Nucleus accumbens (tissue), 56 donors: Measurements from ENCODE around the gene ODAM.
"Not testable (repeated sequence)": the region's sequence is repeated elsewhere in the genome, so short reads cannot be mapped to it uniquely, and the experiment has no call there.

ENCODE experiments used
- DNase-seq, 56 donors: peaks; one replicate each; lab custom pipeline; 2025; lab: John Stamatoyannopoulos, UW

ODAM gene, protein sequence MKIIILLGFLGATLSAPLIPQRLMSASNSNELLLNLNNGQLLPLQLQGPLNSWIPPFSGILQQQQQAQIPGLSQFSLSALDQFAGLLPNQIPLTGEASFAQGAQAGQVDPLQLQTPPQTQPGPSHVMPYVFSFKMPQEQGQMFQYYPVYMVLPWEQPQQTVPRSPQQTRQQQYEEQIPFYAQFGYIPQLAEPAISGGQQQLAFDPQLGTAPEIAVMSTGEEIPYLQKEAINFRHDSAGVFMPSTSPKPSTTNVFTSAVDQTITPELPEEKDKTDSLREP

DNA sequence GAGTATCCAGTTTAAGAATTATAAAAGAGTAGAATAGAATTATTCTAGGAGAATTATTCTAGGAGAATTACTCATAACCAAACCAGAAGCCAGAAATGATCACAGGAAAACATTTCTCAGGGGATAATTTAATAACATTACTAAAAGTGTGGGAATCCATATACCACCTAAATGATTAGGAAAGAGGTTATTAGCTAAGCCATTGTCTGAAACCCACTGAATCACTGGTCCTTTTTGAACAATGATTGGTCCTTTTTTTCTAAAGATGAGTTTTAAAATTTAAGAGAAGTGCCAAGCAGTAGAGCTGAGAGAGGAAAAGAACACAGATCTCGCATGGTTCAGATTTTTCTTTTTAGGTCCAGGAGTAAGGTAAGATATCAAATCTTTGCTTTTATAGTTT lies at the start of gene ODAM:
Gene ODAM, plus strand, starts transcription at position 301 of the 400 bp plus-strand sequence. CDS start 819 bp downstream, outside the sequence.
- DNase-seq = no peak

DNA sequence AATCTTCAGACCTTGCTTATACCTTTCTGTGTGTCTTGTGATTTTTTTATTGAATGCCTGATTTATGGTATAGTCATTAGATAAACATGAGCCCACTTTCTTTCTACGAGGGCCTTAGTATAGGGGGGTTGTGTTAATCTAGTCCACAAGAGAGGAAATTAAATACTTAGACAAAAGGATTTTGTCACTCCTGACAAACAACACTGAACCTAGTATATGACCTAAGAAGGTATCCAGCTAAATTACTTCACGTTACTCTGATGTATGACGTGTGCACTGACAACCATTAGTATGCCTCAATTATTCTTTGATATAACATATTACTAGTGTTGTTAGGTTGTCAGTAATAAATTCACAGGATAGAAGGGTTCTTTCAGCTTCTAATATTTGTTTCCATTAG lies 44.3 kb upstream of the ODAM start:
- DNase-seq = no peak

DNA sequence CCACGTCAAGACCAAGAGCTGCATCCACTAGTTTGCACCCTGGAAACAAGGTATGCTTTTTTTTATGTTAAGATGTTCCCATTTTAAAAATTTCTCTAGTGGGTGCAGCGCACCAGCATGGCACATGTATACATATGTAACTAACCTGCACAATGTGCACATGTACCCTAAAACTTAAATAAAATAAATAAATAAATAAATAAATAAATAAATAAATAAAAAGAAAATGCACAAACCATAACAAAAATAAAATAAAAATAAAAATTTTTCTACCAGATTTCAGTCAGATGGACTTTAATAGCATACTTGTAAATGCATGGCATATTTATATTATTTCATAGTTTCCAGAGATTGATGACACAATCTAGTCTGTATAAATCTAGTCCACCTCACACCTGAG lies 43.4 kb upstream of the ODAM start:
- no peak for DNase-seq

DNA sequence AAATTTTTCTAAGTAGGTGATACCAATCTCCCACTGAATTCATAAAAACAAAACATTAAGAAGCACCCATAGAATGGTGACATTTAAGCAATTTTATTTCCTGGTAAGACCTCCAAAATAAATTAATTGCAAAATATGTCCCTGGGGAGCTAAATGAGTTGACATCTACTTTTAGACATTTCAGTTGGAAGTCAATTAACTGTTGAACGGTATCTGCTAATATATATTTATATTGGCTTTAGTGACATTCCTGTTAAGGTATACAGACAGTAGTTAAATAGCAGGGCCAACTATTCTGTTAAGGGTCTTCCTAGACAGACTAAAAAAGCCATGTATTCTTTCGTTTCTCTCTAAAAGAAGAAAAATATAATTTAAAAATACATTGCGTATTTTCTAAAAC lies 41.6 kb upstream of the ODAM start, which contains the start of gene PRR27:
Gene PRR27, plus strand, starts transcription at position 301 of the 400 bp plus-strand sequence. CDS start 139 bp downstream, outside the sequence.
- DNase-seq = no peak

DNA sequence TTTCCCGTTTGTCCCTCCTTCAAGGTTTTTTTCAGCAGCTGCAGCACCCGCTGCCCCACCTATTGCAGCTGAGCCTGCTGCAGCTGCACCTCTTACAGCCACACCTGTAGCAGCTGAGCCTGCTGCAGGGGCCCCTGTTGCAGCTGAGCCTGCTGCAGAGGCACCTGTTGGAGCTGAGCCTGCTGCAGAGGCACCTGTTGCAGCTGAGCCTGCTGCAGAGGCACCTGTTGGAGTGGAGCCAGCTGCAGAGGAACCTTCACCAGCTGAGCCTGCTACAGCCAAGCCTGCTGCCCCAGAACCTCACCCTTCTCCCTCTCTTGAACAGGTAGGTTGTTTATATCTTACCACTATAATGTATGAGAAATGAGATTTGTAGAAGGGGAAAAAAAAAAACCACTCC lies 36.9 kb upstream of the ODAM start:
- DNase-seq = no peak

DNA sequence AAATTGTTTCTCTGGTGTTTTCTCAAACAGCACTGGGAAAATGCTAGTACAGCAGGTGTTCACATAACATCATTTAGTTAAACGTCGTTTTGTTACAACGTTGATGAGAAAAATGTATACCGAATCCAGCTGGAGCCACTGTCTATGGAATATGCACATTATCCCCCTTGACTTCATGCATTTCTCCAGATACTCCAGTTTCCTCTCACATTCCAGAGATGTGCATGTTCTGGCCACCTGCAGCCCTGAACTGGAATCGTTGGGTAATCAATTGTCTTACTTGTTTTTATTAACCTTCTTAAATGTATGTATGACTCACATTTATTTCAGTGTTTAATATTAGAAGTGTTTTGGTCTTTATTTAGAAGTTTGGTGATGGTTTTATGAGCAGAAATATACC lies 18.4 kb upstream of the ODAM start:
- DNase-seq = no peak

DNA sequence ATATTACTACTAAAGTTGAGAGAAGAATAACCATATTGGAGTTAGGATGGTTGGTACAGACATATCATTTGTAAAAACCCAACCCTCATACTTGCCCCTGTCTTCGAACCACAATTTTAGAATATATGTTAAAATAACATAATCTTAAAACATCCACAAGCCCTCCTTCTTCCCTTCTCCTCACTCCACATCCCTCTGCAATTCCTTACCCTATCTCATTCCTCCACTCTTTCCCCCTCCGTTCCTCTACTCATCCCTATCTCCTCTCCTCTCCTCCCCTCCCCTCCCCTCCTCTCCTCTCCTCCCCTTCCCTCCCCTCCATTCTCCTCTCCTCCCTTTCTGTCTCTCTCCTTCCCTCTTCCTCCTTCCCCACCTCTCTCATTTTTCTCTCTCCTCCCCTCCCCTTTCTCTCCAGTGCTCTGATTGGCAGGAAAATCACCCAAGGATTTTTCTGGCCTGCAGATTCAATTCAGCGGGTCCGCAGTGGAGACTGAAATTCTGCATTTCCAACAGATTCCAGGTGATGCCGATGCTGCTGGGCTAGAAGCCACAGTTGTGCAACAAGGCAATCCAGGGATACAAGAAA lies 17.4 kb upstream of the ODAM start:
- DNase-seq = no peak

DNA sequence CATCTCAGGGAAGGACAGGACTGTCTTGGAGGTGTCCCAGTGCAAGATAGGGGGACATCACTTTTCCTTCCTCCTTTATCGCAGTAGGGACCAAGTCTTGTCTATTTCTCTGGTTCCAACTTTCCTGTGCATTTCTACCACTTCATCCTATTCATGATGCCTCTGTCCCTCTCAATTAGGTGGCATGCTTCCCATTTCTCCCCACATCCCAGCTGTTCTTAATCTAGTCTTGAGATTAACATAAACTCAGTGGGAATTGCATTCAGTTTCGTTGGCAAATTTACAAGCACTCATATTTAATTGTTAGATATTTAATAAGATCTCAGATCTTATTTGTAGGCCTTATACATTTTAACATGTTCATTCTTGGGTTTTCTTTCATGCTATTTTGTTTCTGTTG lies 15.7 kb upstream of the ODAM start:
- no peak for DNase-seq

DNA sequence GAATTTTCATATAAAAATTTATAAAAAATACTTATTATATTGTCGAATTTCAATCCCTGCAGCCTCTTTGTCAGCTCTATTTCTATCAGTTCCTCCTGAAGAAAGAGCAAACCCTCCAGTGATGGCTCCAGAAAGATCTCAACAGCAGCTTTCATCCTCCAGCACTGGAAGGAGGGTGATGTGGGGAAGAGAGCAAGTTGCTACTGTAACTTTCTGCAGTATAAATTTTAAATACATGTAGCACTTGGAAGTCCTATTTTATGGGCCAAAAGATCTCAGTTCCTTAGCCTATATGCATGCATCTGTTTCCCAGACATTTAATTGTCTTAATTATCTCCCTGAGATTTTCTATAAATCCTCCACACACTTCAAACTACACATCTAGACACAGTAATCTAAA lies 13.7 kb upstream of the ODAM start:
- no peak for DNase-seq

DNA sequence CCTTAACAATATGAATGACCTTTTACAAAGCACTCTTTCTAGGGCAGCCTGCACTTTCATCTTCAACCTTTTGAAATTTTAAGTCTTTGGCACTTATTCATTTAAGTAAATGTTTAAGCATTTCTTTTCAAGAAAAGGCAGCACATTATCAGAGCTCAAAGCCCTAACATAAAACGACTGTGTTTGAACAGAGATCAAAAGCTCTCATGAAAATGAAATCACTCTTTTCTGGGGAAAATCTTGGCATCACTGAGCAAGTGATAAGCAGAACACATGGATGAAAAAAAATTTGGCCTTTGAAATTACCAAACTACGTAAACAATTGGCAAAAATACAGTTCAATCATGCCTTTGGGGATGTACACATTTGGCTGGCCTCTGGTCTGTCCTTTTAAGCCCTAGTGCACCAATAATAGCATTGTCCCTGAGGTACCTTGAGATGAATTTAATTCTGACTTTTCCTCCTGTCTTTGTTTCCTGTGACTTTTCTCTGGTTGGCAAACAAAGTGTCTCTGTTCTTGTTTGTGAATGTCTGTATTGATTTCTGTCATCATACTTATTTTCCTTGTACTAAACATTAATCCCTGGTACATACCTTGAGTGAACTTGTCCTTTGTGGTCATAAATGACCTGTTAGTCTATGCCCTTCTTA lies 12.9 kb upstream of the ODAM start:
- DNase-seq = no peak

DNA sequence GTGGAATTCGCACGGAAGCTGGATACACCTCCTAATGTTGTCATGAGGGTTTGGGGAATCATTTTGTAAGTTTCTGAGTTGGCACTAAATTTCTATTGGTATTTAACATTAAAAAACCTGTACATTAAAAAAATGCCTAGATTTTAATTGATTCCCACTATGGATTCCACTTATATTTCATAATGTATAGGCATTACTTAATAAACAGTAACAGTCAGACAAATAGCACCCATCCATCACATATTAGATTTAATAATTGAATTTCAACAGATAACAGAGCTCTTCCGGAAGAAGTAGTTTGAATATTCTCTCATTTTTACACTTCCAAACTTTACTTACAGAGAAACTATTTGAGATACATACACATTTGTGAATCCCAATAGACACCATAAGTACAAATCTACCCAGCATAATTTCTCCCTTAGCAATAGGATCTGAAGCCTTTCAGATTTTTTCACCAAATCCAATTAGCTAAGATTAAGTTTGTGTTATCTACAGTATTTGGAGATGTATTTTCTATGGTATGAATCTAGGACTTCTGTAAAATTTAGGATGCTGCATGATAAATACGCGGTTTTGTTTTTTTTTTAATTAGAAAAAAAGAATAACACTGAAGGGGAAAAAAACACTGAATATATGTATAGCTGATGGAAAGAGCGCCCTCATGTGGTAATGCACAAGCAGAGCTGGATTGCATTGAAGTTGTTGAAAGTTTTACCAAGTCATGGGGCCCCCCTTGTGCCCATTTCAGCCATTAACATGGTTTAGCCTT lies 12.2 kb upstream of the ODAM start:
- no peak for DNase-seq

DNA sequence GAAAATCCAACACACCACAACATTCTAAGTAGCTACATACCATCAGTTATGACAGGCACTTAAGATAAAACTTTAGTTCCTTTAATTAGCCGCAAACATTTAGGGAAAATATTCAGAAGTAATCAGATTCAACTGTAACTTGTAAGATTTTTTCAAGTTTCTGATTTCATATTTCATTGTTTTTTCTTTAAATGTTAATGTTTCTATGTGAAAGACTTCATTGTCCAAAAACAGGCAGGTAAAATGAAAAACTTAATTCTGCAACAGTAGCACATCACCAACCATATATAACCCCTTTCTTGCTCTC lies 11.6 kb upstream of the ODAM start:
- DNase-seq = no peak

DNA sequence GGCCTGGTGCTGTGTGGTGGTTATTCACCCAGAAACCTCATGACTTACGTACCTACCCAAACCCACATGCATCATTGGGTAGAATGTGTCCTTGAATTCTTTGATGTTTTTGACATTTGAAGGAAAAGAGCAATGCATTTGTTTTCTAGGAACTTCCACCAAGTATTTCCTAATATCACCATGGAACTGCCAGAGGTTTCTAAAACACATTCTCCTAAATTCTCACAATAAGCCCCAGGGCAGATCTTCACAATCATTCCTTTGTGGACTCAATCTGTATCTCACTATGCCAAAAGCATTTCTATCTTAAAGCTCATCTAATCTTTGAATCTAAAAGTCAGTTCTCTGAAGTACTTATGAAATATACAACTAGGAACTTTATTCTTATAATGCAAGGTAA lies 8.3 kb upstream of the ODAM start:
- DNase-seq = no peak

DNA sequence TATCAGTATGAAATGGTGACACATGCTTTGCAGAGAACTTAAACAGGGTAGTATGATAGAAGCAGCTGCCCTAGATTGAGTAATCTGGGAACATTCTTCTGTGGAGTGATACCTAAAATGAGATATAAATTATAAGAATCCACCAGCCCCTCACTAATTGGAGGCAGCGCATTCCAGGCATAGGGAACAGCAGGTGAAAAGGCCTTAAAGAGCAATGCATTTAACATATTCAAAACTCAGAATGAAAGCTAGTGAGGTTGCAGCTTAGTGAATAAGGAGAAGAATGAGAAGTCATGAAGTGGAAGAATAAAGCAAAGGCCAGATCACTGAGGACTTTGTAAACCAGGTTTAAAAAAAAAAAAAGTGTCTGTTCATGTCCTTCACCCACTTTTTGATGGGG lies 4.9 kb upstream of the ODAM start:
- DNase-seq = no peak

DNA sequence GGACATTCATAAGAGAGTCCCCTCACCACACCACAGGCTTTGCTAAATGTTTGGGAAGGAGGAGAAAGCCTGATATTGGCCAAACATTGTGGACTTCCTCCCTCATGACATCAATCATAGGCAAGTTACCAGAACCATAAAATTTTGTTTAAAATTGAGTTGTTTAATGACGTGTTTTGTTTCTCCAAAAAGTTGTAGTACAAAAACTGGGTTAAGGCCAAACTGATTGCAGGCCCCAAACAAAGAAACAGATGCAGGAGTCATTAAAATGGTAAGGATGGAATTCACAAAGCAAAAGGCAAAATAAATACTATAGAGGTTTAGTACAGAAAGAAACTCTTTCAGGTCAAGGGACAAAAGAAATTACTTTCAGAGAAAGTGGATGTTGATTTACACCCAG lies 3.9 kb upstream of the ODAM start:
- no peak for DNase-seq

DNA sequence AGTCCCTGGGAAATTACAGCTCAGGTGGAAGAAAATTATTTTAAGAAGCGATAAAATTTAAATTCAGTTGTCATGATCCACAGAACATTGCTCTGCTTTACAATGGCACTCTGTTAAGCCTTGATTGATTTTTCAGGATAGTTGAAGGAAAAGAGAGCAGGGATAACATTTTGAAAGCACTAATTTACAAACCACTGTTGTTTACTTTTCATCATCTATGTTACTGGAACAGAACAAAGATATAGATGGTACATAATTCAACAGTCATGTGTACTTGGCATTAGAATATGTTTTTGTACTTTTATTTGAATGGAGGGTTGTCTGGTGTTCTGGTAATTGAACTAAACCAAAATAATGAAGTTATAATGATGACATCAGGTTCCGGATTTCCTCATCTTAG lies 2.6 kb upstream of the ODAM start:
- DNase-seq = no peak

DNA sequence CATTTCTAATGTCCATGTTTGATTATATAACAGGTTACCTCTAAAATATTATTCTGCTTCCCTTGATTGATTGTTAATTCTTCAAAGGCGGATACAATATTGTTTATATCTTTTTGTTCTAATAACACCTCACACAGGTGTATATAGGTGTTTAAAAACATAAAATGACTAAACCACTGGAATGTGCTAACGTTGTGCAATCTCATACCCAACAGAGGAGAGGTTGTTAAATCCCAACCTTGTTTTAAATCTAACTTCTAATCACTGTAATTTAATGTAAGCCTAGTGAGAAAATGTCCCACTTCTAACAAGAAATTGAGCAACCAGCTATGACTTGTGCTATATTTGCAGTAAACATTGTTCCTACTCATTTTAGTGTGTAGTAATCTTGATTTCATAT lies 1.3 kb downstream of the ODAM start:
- DNase-seq = no peak

DNA sequence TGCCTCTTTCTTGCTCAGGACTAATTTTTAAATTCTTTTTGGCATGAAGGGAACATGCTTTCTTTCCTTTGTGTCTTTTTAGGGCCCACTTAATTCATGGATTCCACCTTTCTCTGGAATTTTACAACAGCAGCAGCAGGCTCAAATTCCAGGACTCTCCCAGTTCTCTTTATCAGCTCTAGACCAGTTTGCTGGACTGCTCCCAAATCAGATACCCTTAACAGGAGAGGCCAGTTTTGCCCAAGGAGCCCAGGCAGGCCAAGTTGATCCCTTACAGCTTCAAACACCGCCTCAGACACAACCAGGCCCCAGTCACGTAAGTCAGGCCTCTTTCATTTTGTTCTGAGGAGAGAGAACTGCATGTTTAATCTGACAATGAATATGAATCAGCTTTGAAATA lies 2.3 kb downstream of the ODAM start:
- no peak for DNase-seq

DNA sequence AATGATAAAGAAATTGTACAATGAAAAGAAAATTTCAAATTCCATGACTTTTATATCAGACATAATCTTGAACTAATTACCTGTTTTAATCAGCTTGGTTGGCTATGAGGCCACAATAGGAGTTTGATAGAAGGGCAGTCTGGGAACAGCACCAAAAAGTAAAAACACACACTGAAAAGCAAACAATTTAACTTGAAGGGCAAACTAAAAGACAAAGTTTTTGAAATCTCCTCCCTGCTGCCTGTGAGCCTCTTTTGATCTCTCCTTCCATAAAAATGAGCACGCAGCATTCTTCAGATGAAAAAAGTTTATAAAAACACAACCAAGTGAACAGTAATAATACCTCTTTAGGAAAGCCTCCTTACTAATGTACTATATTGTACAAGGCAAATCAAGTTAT lies 8.1 kb downstream of the ODAM start:
- DNase-seq = no peak

DNA sequence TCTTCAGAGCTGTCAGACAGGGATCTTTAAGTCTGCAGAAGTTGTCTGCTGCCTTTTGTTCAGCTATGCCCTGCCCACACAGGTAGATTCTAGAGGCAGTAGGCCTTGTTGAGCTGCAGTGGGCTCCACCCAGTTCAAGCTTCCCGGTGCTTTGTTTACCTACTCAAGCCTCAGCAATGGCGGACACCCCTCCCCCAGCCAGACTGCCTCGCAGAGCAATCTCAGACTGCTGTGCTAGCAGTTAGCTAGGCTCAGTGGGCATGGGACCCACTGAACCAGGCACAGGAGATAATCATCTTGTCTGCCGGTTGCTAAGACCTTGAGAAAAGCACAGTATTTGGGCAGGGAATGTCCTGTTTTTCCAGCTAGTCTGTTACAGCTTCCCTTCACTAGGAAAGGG lies 17.2 kb downstream of the ODAM start:
- not testable (repeated sequence) for DNase-seq

DNA sequence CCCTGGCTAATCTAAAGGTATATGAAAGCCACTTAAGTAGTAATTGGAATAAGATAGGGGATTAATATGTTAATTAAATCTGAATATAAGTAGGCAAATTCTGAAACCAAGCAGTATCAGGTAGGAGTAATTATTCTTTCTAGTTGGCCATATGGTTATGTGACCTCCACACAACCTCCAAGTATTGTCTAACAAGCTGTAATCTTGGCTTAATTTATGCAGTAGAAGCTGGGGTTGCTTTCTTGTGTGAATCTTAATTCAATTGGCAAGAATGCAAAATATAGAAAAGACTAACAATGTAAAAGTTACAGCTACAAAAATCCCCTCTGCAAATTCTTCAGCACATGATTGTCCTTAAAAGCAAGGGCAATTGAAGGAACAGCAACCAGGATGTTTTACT lies 20.6 kb downstream of the ODAM start:
- DNase-seq = not testable (repeated sequence)

DNA sequence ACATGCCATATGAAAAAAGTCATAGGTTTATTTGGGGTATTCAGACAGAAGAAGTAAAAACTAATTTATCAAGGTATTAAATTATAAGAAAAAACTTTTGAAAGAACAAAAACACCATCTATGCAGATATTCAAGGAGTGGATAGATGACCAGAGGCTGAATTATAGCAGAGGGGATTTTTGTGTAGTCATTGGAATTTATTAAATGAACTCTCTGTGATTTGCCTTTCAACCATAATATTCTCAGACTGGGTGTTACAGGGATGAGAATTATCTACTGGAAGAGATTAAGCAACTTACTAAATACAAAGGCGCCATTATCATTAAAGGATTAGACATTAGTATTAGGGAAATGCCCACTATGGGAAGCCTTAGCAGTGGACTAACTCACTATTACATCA lies 21.0 kb downstream of the ODAM start:
- not testable (repeated sequence) for DNase-seq
